Body of pancreas (tissue), 4 donors: ENCODE data around the gene CFAP69. TPM values are rescaled to one million over a fixed set of nuclear protein-coding genes. Genes with fewer than 3 reads are reported as not detected.
A peak's percentile ranks its signal among the peaks of the same experiment; 100 is the strongest.

ENCODE experiments used
- ATAC-seq: fragments of 150-250 bp; one replicate; pipeline ENCODE4 v1.9.1; 2016
- DNase-seq, 4 donors: peaks; one replicate each; pipeline ENCODE4 v3.0.0-alpha.2; 2019
- H3K27ac ChIP-seq, 4 donors: fragments of 200-600 bp; sonication (generic); 1 replicate in 3 of 4; 2 replicates in 1 of 4; pipeline versions ENCODE4 v1.5.1 to v1.6.1; 2016 to 2019; ENCODE audit warnings: mild to moderate bottlenecking in 1 of 4, mixed read lengths in 1 of 4, moderate library complexity in 1 of 4
- H3K27me3 ChIP-seq, 2 donors: fragments of 200-600 bp; sonication (generic); one replicate each; pipeline ENCODE4 v1.6.0; 2016; ENCODE audit warnings: mild to moderate bottlenecking in 1 of 2
- H3K36me3 ChIP-seq, 2 donors: fragments of 200-600 bp; sonication (generic); replicated peaks in 1 of 2; 2 replicates each; pipeline ENCODE4 v1.5.1; 2016; ENCODE audit warnings: low read depth in 2 of 2; ENCODE audit not compliant: insufficient read depth in 1 of 2
- H3K4me1 ChIP-seq: fragments of 200-600 bp; sonication (generic); one replicate; pipeline ENCODE4 v1.6.0; 2016
- H3K4me3 ChIP-seq, 2 donors: fragments of 200-600 bp; sonication (generic); 1 replicate in 1 of 2; 2 replicates in 1 of 2; pipeline ENCODE4 v1.5.1; 2016 to 2019
- H3K9me3 ChIP-seq, 3 donors: fragments of 200-600 bp; sonication (generic); 1 replicate in 2 of 3; 2 replicates in 1 of 3; pipeline ENCODE4 v1.5.1; 2016
- CTCF ChIP-seq, 7 experiments: fragments of 450-650 bp in 4 of 7; fragments of 200-600 bp in 3 of 7; sonication (generic) in 3 of 7; IDR thresholded peaks; one replicate each; pipeline ENCODE4 v1.5.1; 2016 to 2019; ENCODE audit warnings: antibody characterized with exemption in 7 of 7
- POLR2A ChIP-seq, 3 donors: fragments of 450-650 bp; IDR thresholded peaks; one replicate each; pipeline ENCODE4 v1.6.1; 2016; ENCODE audit warnings: antibody characterized with exemption in 3 of 3, mild to moderate bottlenecking in 2 of 3
- WGBS, 2 donors: methylation state at CpG; one replicate each; pipeline ENCODE4 v1.1.5; 2017; 5-methylcytosine and 5-hydroxymethylcytosine counted together
- intact Hi-C: fragments of 100-400 bp; cut with DNase I; formaldehyde crosslinking; loops from one replicate; pipeline ENCODE4 v1.15.1; 2023
- total RNA-seq, 2 donors: library from RNA; depleted of rRNA; stranded (reverse); fragments of >200 nt; gene quantifications; one replicate each; pipeline ENCODE4 v1.1.0, GENCODE V29; 2016

The CFAP69 gene
- total RNA-seq, 2 donors from 2014 or later = 16.6 to 26.4 TPM

- DNase-seq (no peak), ATAC-seq (no peak)
- Histone ChIP-seq H3K27ac (no peak overlapping the region), H3K27me3 (no peaks in the 10 kb centered on the region), H3K9me3 (no peaks in the 10 kb centered on the region), H3K4me1 (no peaks in the 10 kb centered on the region), H3K36me3 (no peaks in the 10 kb centered on the region), H3K4me3 (no peak overlapping the region)
- TF ChIP-seq POLR2A (IDR thresholded peaks at IDR 0.05) = no peak
- no peak for TF ChIP-seq CTCF (IDR thresholded peaks at IDR 0.05)
- intact Hi-C loops = no loop called here
Observed at GRCh38 chr7:90261441-90261840, 16.5 kb downstream of the CFAP69 start.

- no peak overlapping the region for H3K4me3 ChIP-seq
- no peak overlapping the region for H3K27ac ChIP-seq
- H3K36me3 ChIP-seq = no peaks in the 10 kb centered on the region
- TF ChIP-seq CTCF (IDR thresholded peaks at IDR 0.05) (peak; percentile 10 to 68 (median 49)), POLR2A (IDR thresholded peaks at IDR 0.05) (no peak)
- intact Hi-C loops = no loop called here
- ATAC-seq (peak; percentile 71), DNase-seq (no peak)
- H3K27me3 ChIP-seq = no peaks in the 10 kb centered on the region
- peaks cover 9% of the 10 kb centered on the region for H3K4me1 ChIP-seq
- no peaks in the 10 kb centered on the region for H3K9me3 ChIP-seq
Observed at GRCh38 chr7:90262438-90262837, 17.5 kb downstream of the CFAP69 start.

- H3K27me3 ChIP-seq = no peaks in the 10 kb centered on the region
- WGBS, 2 donors = 39 to 49% methylated on average over 3 of the region's 3 CpGs
- no peaks in the 10 kb centered on the region for H3K36me3 ChIP-seq
- DNase-seq (no peak), ATAC-seq (peak; percentile 21)
- no peaks in the 10 kb centered on the region for H3K9me3 ChIP-seq
- intact Hi-C loops = no loop called here
- TF ChIP-seq POLR2A (IDR thresholded peaks at IDR 0.05) = no peak
- TF ChIP-seq CTCF (IDR thresholded peaks at IDR 0.05) = no peak
- H3K4me1 ChIP-seq = peaks cover 13% of the 10 kb centered on the region
- peak overlapping the region in 1 of 4 donors; percentile 32 for H3K27ac ChIP-seq
- H3K4me3 ChIP-seq = no peak overlapping the region
Observed at GRCh38 chr7:90266808-90267207, 21.8 kb downstream of the CFAP69 start.

- H3K27me3 ChIP-seq = no peaks in the 10 kb centered on the region
- peak overlapping the region in 2 of 4 donors; percentile 19 to 32 for H3K27ac ChIP-seq
- no peak for TF ChIP-seq POLR2A (IDR thresholded peaks at IDR 0.05)
- TF ChIP-seq CTCF (IDR thresholded peaks at IDR 0.05) = no peak
- ATAC-seq = peak; percentile 40
- DNase-seq = no peak
- peaks cover 13% of the 10 kb centered on the region for H3K4me1 ChIP-seq
- no peaks in the 10 kb centered on the region for H3K36me3 ChIP-seq
- WGBS, 2 donors = 14 to 19% methylated on average over 5 of the region's 5 CpGs
- H3K9me3 ChIP-seq = no peaks in the 10 kb centered on the region
- no peak overlapping the region for H3K4me3 ChIP-seq
- intact Hi-C loops = no loop called here
Observed at GRCh38 chr7:90267263-90267858, 22.4 kb downstream of the CFAP69 start.

- no peak for ATAC-seq
- intact Hi-C loops = no loop called here
- Histone ChIP-seq H3K27ac (no peak overlapping the region), H3K9me3 (no peaks in the 10 kb centered on the region), H3K4me3 (no peak overlapping the region), H3K4me1 (peaks cover 13% of the 10 kb centered on the region), H3K36me3 (no peaks in the 10 kb centered on the region), H3K27me3 (no peaks in the 10 kb centered on the region)
- WGBS, 2 donors = 36 to 50% methylated on average over 1 of the region's 1 CpG
- TF ChIP-seq CTCF (IDR thresholded peaks at IDR 0.05) (no peak), POLR2A (IDR thresholded peaks at IDR 0.05) (no peak)
- no peak for DNase-seq
Observed at GRCh38 chr7:90269163-90269562, 24.2 kb downstream of the CFAP69 start.
